Upper lobe of right lung (tissue), 1 donor: ENCODE data around the gene SATB1. TPM values are rescaled to one million over a fixed set of nuclear protein-coding genes. Genes with fewer than 3 reads are reported as not detected.

Experiments
- ATAC-seq: fragments of 200-7000 bp; cut with Tn5 transposase; one replicate; pipeline ENCODE4 v1.9.1; 2020; ENCODE audit warnings: mild to moderate bottlenecking, moderate library complexity
- DNase-seq: peaks from one replicate; pipeline ENCODE4 v3.0.0-alpha.2; 2020
- H3K27ac ChIP-seq: fragments of 200-600 bp; one replicate; pipeline ENCODE4 v1.8.0; 2022
- H3K27me3 ChIP-seq: fragments of 200-600 bp; one replicate; pipeline ENCODE4 v1.8.0; 2022; ENCODE audit warnings: mild to moderate bottlenecking
- H3K36me3 ChIP-seq: fragments of 200-600 bp; one replicate; pipeline ENCODE4 v1.8.0; 2022
- H3K4me1 ChIP-seq: fragments of 200-600 bp; one replicate; pipeline ENCODE4 v1.8.0; 2022
- H3K4me3 ChIP-seq: fragments of 200-600 bp; one replicate; pipeline ENCODE4 v1.8.0; 2022; ENCODE audit warnings: mild to moderate bottlenecking
- H3K9me3 ChIP-seq: fragments of 200-600 bp; one replicate; pipeline ENCODE4 v1.8.0; 2022
- intact Hi-C: fragments of 100-400 bp; cut with DNase I; formaldehyde crosslinking; loops from one replicate; pipeline ENCODE4 v1.11.0; 2022
- total RNA-seq: library from RNA; stranded (reverse); fragmentation: NEBNext Ultra II Directional; extraction: Animal tissue kit (Norgen Biotek cat#: 25700); gene quantifications from one replicate; pipeline ENCODE4 v1.2.1, GENCODE V29; 2021
- TF ChIP-seq, protein P1 (sequence below): fragments of 200-600 bp; IDR thresholded peaks from one replicate; pipeline ENCODE4 v1.8.0; 2022; ENCODE audit warnings: antibody characterized with exemption
- donor health status: DM: no; HTN: yes; CAD: no; lungs with severe emphysema.

The SATB1 gene
- total RNA-seq, 1 donor from 2014 or later, result 28.4 TPM

DNA sequence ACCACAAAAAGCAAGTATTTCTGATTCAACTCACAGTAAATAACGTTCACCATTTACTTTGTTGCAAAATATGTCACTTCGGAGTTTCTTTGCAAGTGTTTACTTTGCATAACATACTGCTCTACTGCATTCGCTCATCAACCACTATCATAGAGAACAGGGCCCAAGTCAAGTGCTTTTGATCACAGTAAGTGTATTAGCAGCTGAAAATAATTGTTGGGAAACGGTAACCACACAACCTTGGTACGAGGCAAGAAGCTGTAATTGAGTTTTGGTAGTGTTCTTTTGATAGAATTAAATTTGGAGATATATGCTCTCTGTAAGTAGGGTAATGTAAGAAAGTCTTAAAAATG, 80.1 kb downstream of the SATB1 start:
- DNase-seq, result no peak
- Histone ChIP-seq H3K4me3 (no peak overlapping the region), H3K36me3 (peaks cover 17% of the 10 kb centered on the region), H3K27me3 (no peaks in the 10 kb centered on the region), H3K9me3 (no peaks in the 10 kb centered on the region), H3K27ac (no peak overlapping the region), H3K4me1 (no peaks in the 10 kb centered on the region)
- intact Hi-C loops, result no loop called here
- TF ChIP-seq, protein P1, sequence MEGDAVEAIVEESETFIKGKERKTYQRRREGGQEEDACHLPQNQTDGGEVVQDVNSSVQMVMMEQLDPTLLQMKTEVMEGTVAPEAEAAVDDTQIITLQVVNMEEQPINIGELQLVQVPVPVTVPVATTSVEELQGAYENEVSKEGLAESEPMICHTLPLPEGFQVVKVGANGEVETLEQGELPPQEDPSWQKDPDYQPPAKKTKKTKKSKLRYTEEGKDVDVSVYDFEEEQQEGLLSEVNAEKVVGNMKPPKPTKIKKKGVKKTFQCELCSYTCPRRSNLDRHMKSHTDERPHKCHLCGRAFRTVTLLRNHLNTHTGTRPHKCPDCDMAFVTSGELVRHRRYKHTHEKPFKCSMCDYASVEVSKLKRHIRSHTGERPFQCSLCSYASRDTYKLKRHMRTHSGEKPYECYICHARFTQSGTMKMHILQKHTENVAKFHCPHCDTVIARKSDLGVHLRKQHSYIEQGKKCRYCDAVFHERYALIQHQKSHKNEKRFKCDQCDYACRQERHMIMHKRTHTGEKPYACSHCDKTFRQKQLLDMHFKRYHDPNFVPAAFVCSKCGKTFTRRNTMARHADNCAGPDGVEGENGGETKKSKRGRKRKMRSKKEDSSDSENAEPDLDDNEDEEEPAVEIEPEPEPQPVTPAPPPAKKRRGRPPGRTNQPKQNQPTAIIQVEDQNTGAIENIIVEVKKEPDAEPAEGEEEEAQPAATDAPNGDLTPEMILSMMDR, result no peak
- no peak for ATAC-seq

DNA sequence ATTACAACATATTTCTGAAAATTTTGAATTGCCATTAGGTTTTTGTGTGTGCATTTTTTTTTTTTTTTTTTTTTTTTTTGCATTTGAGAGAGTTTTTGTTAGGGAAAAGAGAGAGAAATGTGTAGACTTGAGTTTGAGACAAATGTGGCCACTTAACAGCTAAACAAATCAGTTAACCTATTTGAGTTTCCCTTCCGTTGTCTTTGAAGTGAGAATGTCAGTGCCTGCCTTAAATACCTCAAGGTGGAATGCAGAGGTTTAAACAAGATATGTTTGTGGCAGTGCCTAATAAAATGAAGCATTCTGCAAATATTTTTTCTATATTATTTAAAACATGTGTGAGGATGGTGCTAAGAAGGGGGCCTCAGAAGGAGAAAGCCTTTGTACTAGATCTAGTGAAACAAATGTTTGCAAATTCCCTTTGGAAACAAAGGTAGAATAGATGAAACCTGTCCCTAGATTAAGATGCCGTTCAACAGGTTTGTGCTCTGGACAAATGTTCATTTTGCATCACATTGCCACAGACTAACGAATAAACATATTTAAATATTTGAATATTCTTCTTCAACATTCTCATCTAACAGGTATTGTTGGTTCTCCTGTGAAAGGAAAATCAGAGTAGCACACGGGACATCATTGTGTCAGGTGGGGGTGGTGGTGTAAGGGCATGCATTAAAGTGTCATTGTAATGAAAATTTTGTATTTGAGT, 80.7 kb downstream of the SATB1 start:
- Histone ChIP-seq H3K27me3 (no peaks in the 10 kb centered on the region), H3K27ac (no peak overlapping the region), H3K9me3 (no peaks in the 10 kb centered on the region), H3K36me3 (peaks cover 13% of the 10 kb centered on the region), H3K4me3 (no peak overlapping the region), H3K4me1 (no peaks in the 10 kb centered on the region)
- DNase-seq (no peak), ATAC-seq (no peak)
- TF ChIP-seq, protein P1, result no peak
- intact Hi-C loops, result no loop called here

DNA sequence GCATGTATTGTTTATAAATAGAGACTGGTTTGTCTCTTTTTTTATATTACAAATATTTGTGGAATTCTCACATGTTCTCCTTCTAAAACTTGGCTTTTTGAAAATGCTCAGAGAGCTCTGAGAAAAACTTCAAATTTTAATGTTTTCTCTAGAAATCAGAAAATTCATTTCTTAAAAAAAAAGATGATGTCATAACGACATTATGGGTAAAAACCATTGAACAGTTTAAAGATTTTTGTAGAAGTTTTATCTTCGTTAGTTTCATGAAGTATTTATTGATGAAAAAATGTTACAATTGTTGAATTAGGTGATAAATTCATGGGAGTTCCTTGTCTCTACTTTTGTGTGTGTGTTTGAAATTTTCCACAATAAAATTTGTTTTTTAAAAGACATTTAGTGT, 81.3 kb downstream of the SATB1 start:
- Histone ChIP-seq H3K4me3 (no peak overlapping the region), H3K27me3 (no peaks in the 10 kb centered on the region), H3K36me3 (peaks cover 7% of the 10 kb centered on the region), H3K9me3 (no peaks in the 10 kb centered on the region), H3K4me1 (no peaks in the 10 kb centered on the region), H3K27ac (no peak overlapping the region)
- no peak for DNase-seq
- TF ChIP-seq, protein P1, result no peak
- ATAC-seq, result no peak
- intact Hi-C loops, result no loop called here

DNA sequence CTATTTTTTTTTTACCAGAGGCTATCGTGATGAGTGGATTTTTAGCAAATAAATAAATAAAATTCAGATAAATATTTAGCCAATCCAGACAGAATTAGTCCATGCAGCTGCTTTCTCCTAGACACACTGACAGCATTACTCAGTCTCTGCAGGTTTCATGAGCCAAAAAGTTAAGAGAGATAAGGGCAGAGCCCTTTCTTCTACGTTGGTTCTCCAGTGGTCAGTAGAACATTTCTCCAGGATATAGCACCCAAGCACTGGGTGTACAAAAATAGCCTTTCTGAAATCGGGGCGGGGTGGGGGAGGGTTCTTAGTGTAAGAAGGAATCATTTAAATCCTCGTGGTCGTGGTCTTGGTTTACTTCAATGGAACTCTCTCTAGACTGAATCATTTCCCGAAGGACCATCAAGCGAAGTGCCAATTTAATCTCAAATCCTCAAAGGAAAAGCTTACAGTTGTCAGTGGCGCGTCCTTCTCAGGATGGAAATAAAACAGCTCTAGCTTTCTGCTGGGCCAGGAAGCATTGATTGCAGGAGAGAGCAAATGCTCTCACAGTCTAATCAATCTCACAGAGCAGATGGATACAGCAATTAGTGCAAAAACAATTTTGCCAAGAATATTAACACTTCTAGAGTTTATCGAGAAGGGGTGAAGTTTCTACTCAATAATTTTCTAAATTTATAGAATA, 86.2 kb downstream of the SATB1 start:
- intact Hi-C loops, result no loop called here
- no peak overlapping the region for H3K27ac ChIP-seq
- no peak overlapping the region for H3K4me3 ChIP-seq
- H3K4me1 ChIP-seq, result no peaks in the 10 kb centered on the region
- TF ChIP-seq, protein P1, result no peak
- H3K36me3 ChIP-seq, result no peaks in the 10 kb centered on the region
- H3K27me3 ChIP-seq, result no peaks in the 10 kb centered on the region
- no peaks in the 10 kb centered on the region for H3K9me3 ChIP-seq
- DNase-seq (no peak), ATAC-seq (no peak)

DNA sequence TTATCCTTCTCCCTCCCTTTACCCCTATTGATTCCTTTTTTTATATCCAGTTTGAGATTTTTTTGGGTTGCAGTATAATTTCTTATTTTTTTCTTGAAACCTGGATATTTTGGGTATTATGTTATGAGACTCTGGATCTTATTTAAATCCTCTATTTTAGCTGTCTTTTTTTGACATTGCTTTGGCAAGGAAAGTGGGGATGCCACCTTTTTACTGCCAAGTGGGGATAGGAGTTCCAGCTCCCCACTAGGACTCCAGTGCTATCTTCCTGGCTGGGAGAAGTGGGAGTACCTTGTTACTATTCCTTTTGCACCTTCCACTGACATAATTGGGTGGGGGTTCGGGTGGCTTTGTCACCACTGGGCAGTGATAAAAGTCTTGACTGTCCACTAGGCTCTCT, 87.9 kb downstream of the SATB1 start:
- no peak for DNase-seq
- Histone ChIP-seq H3K27ac (no peak overlapping the region), H3K36me3 (no peaks in the 10 kb centered on the region), H3K4me1 (no peaks in the 10 kb centered on the region), H3K27me3 (no peaks in the 10 kb centered on the region), H3K9me3 (no peaks in the 10 kb centered on the region), H3K4me3 (no peak overlapping the region)
- TF ChIP-seq, protein P1, result no peak
- no peak for ATAC-seq
- intact Hi-C loops, result no loop called here
